Measurements from ENCODE around the gene HPCAL1. TPM values are rescaled to one million over a fixed set of nuclear protein-coding genes. Genes with fewer than 3 reads are reported as not detected.
A peak's percentile ranks its signal among the peaks of the same experiment; 100 is the strongest.

Gene HPCAL1
- total and polyA plus RNA-seq, 2 of the 4 experiments (the other 2 are of a cell fraction): 8.2 to 33.7 TPM

- Histone ChIP-seq H4K5ac (ENCODE audit: low read depth, low read length) (no peak overlapping the region), H3K23ac (ENCODE audit: low read depth, low read length) (no peak overlapping the region), H4K20me1 (ENCODE audit: insufficient read depth, low read length) (no peaks in the 10 kb centered on the region), H3K27ac (ENCODE audit: insufficient read depth, low read length) (no peak overlapping the region), H4K91ac (ENCODE audit: insufficient read depth, low read depth, low read length) (no peak overlapping the region), H2AK9ac (replicated peaks; ENCODE audit: low read depth, low read length, poor library complexity) (no peak overlapping the region), H3K79me1 (ENCODE audit: low read depth in 1 of 2, low read length in 2 of 2) (no peaks in the 10 kb centered on the region), H2BK120ac (ENCODE audit: low read depth, low read length) (no peak overlapping the region), H2BK15ac (ENCODE audit: low read depth, low read length) (no peak overlapping the region), H3K9ac (ENCODE audit: low read depth, low read length) (no peak overlapping the region), H3K4me1 (ENCODE audit: control insufficient read depth, insufficient read depth, low read length) (no peaks in the 10 kb centered on the region), H3K4me3 (ENCODE audit: insufficient read depth, low read depth, low read length) (no peak overlapping the region), H3K4ac (ENCODE audit: low read depth, low read length) (no peak overlapping the region), H4K8ac (ENCODE audit: low read depth in 2 of 2, low read length in 2 of 2) (no peak overlapping the region), H2AFZ (replicated peaks; ENCODE audit: low read length, poor library complexity) (no peak overlapping the region), H3K18ac (ENCODE audit: low read depth, low read length) (no peak overlapping the region), H2BK20ac (ENCODE audit: low read depth, low read length) (no peak overlapping the region), H2BK5ac (ENCODE audit: low read depth, low read length, poor library complexity, severe bottlenecking) (no peak overlapping the region), H3K14ac (replicated peaks; ENCODE audit: low read depth, low read length) (no peak overlapping the region), H3K36me3 (ENCODE audit: control insufficient read depth, insufficient read depth, low read length) (no peaks in the 10 kb centered on the region), H3K9me1 (ENCODE audit: insufficient read depth, low read length) (no peaks in the 10 kb centered on the region), H2AK5ac (ENCODE audit: low read depth, low read length) (no peak overlapping the region), H3K9me3 (ENCODE audit: control insufficient read depth, insufficient read depth, low read length) (peaks cover 9% of the 10 kb centered on the region), H3K27me3 (ENCODE audit: control insufficient read depth, insufficient read depth, low read length) (peaks cover 20% of the 10 kb centered on the region), H3K56ac (ENCODE audit: extremely low read depth, insufficient read depth, low read length) (no peak overlapping the region), H3K4me2 (ENCODE audit: low read depth, low read length) (no peak overlapping the region)
- BruUV-seq (replicated peaks): no TSS peak
- dilution Hi-C loops (cut with HindIII; ENCODE audit: low sequenced_read_pairs, unreplicated experiment): no loop called here
- TF ChIP-seq CHD1 (IDR thresholded peaks at IDR 0.05; ENCODE audit: low read depth, low read length) (no peak), BHLHE40 (IDR thresholded peaks at IDR 0.05; ENCODE audit: low read depth, low read length) (no peak), SMC3 (IDR thresholded peaks at IDR 0.05; ENCODE audit: low read depth, low read length) (no peak), MAFK (IDR thresholded peaks at IDR 0.05; ENCODE audit: low read depth, low read length) (no peak), NFE2L2 (IDR thresholded peaks at IDR 0.05; ENCODE audit: low read depth, low read length) (no peak), CTCF (conservative IDR thresholded peaks at IDR 0.05; ENCODE audit: low read depth, low read length) (no peak), CEBPB (IDR thresholded peaks at IDR 0.05; ENCODE audit: low read depth, low read length) (no peak), RFX5 (IDR thresholded peaks at IDR 0.05; ENCODE audit: low read depth, low read length) (no peak), USF2 (IDR thresholded peaks at IDR 0.05; ENCODE audit: low read depth, low read length) (no peak), FOS (IDR thresholded peaks at IDR 0.05; ENCODE audit: low read depth, low read length) (no peak), POLR2A (IDR thresholded peaks at IDR 0.05; ENCODE audit: low read depth, low read length) (no peak), RCOR1 (IDR thresholded peaks at IDR 0.05; ENCODE audit: insufficient replicate concordance, low read length) (no peak), MAZ (IDR thresholded peaks at IDR 0.05; ENCODE audit: borderline replicate concordance, low read depth, low read length) (no peak), RAD21 (IDR thresholded peaks at IDR 0.05; ENCODE audit: low read length) (no peak)
- POLR2A ChIA-PET (ENCODE audit: unreplicated experiment): no interaction called here
- ATAC-seq (ENCODE audit: low read depth) (peak; percentile 17; the same call in 1 of the 2 replicates), DNase-seq (peak; percentile 30)
- WGBS, 2 experiments (ENCODE audit: extremely low coverage in 2 of 2, insufficient read length in 1 of 2): 86% methylated on average over 14 of the region's 31 CpGs; no CpG with 5 or more reads in 1 of the 2 experiments
- intact Hi-C loops (cut with micrococcal nuclease): no loop called here
- CTCF ChIA-PET: no interaction called here
- in situ Hi-C loops (cut with MboI; ENCODE audit: low sequenced_read_pairs): no loop called here
These were observed 48.1 kb upstream of the HPCAL1 start for GRCh38 chr2:10254373-10255188.
